Measurements from ENCODE around the gene SPAG16.

The SPAG16 gene

DNA sequence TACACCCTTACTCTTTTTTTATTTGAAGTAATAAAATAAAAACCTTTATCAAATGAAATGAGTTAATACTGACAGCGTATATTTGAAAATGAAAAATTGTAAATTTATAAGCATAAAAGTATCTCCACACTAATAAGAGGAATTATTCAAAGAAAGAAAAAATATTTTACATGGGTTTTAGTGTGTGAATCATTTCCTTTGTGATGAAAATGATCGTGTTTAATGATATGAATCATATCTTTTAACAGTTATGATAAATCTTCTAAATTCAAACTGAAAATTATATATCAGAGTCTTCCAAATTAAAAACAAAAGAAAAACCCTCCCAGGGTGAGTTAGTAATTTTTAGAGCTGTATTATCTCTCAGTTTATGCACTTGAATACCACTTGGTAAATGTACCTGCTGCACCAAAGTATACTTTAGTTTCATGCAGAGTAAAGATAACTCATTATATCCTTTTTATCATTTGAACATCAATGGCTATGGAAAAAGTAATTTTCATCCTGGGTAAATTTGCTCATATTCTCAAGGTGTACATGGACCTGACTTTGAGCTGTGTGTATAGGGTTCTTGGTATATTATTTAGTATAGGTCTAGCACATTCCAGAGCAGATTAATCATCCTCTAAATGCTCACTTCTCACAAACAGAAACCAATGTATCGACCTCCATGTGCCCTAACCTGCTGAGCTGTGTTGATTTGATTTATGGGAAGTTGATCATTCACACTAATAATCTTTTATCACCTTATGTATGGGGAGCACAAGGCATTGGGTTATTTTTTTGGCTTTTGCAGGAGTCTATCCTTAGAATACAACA, 1027.9 kb downstream of the SPAG16 start:
- DNase-seq: no peak

DNA sequence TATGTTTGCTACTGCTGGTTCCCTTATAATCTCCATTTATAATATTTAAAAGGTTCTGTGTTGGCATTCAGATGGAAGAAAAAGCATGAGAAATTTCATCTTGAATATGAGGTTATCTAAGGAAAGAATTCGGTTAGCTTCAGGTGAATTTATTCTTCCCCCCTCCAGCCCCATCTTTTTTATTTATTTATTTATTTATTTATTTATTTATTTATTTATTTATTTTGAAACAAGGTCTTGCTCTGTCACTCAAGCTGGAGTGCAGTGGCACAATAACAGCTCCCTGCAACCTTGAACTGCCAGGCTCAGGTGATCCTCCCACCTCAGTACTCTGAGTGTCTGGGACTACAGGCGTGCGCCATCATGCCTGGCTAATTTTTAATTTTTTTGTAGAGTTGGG, 1031.1 kb downstream of the SPAG16 start:
- DNase-seq: no peak

DNA sequence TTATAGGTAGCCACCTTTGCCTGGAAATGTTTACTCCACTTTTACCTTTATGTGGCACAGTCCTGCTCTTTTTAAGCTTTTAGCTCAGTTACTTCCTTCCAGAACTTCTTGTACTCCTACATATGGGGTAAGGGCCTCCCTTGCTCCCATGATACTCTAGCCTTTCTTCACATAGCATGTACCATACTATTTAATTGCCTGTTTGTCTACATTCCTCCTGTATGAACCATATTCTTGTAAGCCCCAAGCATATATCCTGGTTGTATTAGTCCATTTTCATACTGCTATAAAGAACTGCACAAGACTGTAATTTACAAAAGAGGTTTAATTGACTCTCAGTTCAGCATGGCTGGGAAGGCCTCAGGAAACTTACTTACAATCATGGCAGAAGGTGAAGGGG, 1035.9 kb downstream of the SPAG16 start:
- no peak for DNase-seq

DNA sequence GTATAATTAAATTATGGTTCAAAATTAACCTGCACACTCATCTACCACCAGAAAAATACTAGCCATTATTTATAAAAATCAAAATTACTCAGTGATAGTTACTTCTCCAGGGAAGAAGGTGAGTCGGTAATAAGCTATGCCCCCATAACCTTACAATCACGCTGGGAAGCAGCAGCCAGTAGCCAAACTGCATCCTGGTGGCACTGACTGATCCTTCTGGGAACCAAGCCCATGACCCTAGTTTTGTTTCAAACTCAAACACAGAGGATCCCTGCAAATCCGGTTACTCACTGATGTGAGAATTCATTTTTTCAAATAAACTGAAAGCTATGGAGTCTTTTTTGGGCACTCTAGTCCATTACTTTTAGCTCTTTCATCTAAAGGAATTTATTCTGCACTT, 1038.4 kb downstream of the SPAG16 start:
- DNase-seq: no peak

DNA sequence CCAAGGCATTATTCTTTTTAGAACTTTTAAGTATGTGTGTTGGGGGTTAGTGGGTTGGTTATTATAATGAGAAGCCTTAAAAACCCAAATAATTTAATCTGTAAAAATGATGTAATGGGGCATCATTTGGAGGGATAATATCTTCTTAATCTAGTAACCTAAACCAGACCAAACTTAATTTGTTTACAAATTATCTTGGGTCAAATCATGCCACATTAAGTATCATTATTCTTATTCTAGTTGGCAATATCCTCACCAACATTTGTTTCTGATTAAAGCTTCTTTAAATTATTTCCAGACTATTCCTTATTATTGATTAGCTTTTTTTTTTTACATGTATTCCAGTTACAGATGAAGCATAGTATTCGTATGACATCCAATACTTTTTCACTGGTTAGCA, 1041.1 kb downstream of the SPAG16 start:
- DNase-seq: no peak

DNA sequence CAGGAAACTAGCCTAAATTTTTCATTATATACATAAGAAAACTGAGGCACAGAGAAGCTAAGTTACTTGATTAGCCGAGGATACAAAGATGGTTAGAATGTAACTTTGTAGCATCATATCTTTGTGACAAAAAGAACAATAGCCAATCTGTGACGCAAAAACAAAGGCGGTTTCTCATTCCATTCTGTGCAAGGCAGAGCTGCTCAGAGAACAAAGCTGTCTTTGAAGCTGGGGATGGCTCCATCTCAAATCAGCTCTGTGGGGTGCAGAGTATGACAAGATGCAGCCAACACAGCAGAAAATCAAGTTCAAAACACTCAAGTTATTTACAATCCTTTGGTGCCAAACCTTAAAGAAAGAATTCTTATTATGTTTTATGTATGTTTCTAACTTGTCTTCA, 1044.7 kb downstream of the SPAG16 start:
- DNase-seq: no peak

DNA sequence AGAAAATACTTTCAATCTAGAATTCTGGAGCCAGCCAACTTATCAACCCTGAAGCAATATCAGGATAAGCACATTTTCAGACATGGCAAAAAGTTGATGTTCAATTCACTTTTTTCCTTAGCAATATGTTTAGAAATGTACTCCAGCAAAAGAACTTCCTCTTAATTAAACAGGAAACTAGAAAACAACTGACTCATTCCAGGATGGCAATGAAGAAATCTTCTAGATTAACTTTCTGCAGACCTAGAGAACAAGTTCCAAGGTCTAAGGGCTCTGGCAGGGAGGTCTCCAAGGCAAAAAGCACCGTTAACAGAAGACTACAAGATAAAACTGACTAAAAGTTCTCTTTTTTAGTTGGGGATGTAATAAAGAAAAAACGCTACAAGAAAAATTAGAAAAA, 1057.4 kb downstream of the SPAG16 start:
- DNase-seq: no peak

DNA sequence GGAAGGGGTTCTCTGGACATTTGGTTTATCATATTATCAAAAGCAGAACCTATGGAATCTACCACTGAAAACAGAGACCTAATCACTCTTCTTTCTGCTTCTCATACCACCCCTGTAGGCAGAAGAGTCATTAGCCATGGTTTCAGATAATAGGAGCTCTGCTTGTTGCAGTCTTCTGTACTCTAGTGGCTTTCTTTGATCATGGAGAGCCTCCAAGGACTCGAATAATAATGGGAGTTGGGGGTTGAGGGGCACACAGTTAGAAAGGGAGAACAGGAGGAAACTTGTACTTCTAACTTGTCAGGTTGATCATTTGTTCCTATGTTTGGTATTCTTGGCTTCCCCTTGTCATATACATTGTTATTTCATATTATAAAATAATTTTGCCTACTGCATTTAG, 1074.2 kb downstream of the SPAG16 start:
- DNase-seq: no peak

DNA sequence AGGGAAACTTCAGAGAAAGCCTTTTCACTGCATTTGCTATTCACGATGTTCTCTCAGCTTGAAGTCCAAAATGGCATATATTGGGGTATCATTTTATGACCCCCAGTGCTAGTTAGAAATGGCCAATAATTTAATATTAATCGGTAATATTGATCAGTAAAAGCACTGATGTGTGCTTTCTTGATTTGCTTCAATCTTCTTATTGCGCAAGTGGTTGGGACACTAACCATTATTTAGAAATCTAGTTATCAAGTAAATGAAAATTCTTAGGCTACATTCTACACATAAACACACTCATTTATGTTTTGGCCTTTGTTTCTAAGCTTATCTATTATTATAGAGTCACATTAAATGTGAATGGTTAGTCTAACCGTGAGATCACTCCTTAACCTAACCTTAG, 1076.9 kb downstream of the SPAG16 start:
- DNase-seq: no peak

DNA sequence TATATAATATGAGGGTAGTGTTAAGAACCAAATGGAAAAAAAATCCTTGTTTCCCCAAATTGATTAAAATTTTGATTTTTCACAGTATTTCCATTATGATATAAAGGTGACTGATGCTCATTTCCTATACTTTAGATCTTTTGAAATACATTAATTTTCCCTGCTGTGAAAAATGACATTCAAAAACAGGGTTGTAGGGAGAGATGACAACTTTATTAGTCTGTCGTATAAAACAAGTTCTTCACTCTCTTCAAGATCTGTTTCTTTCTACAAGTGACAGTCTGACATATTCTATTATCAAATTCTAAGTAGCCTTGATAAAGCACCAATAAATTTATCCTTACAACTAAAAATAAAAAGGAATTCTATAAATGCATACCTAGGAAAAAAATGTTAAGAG, 1081.3 kb downstream of the SPAG16 start:
- no peak for DNase-seq

DNA sequence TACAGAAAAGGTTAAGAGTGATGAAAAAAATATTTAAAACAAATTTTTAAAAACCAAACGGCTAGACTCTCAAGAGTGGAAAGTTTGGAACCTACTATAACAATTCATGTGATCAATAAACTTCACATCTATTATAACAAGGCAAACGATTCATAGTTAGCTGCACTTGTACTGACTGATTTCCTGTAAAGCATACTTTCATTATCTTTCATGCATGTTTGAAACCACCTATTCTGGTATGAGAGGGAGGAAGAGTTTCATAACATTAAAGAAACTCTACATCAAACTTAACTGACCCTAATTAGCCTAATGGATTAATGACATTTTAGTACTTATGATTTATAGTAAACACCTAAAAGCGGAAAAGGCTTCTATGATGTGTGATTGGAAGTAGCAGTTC, 1082.9 kb downstream of the SPAG16 start:
- no peak for DNase-seq

DNA sequence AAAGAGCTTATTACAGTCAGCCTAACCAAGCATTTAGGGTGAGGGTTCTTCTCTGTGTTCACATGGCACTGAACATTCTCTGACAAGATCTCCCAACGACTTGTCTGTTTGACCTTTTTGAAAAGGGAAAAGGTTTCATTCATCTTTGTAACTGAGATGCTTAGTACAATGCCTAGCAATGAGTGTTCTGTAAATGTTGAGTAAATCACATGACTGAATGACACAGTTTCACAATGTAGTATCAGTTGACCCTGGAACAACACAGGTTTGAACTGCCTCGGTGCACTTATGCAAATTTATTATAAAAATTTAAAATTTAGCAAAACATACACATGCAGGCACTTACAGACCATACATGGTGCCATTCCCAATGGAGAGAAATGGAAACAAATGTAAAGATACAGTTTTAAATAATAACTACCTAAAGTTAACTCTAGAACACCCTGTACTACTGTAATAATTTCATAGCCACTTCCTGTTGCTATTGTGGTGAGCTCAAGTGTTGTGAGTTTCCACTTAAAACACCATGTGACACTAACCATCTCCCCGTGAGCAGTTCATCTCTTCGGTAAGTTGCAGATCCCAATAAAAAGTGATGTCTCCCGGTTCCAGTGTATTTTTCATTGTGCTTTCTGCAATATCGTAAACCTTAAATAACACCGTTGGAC, 1092.5 kb downstream of the SPAG16 start:
- DNase-seq: no peak

DNA sequence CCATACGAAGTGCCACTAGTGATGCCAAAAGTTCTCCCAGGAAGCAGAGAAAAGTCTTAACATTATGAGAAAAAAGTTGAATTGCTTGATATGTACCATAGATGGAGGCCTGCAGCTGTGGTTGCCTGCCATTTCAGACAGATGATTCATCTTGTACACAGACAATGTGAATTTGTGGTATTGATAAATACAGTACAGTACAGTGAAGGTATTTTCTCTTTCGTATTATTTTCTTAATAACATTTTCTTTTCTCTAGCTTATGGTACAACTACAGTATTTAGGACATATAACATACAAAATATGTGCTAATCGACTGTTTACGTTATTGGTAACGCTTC, 1093.0 kb downstream of the SPAG16 start:
- DNase-seq: no peak

DNA sequence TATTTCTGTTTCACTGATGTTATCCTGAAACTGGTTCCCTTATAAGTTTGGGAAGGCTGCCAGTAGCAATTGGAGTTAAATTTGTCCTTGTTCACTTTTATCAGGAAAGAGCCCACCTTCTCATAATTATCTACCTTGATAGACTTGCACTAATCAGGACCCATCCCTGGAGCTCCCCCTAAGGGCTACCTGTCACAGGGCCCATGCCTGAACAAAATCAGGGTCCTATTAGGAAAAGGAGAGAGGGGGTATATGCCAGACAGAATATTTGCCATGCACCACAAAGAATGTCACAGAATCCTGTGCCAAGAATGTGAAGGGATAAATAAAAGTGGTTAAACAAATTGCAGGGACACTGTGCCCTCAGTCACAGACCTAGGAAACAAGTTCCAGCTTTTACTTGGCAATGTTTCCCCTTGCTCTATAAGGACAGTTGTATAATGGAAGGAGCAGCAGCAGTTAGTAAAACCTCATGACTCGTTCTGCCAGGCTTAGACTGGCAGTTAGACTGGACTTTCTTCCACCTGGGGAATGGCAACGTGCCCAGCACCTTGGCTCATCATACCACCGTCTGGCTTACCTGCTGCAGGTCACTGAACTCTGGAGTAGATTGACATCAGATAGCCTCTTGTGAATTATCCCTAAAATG, 1094.3 kb downstream of the SPAG16 start:
- no peak for DNase-seq

DNA sequence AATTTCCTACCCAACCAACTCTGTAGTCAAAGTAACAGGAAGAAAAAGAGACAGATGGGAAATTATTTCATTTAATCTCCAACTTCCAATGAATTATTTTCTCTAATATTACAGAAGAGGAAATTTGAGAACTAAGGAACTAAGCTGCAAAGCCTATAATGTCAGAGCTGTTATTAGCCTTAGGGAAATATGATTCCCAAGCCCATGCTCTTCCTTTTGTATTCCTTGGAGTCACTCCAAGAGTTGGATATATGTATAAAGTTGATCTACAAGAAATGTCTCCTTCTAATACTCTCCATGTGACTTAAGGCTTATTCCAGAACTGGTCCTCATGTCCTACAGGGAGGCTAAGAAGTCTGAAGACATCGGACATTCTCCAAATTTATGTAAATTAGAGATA, 1095.0 kb downstream of the SPAG16 start:
- no peak for DNase-seq

DNA sequence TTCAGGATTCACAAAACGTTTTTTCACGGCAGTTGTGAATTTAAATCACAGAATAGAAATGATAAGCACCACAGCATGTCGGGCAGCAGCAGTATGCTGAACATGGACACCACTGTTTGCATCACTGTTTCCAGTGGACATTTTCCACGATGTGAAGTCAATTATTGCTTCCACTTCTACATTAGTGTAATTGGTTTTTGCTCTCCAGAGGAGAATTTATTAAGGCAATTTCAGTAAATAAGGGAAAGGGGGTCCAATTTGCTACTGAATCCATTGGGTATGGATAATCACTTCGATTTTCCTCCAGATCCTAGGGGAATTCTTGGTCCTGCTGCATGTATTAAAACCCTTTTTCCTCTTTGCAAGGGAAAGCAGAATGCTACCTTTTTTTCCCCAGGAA, 1096.4 kb downstream of the SPAG16 start:
- DNase-seq: no peak

DNA sequence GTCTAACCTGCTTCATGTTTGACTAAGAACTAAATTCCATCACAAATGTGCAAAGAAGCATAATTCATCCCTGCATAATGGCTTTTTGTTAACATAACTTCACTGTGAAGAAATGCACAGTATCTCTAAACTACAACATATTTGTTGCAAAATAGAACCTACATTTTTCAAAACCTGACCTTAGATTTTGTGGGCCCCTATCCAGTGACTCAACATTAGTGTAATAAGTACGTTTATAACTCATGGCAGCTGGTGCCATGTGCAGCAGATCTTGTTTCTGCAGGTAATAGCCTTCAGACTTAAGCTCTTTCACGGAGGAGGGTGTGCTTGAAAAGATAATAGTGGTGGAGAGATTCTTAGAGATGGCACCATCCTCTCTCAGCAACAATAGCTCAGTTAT, 1098.0 kb downstream of the SPAG16 start:
- no peak for DNase-seq

DNA sequence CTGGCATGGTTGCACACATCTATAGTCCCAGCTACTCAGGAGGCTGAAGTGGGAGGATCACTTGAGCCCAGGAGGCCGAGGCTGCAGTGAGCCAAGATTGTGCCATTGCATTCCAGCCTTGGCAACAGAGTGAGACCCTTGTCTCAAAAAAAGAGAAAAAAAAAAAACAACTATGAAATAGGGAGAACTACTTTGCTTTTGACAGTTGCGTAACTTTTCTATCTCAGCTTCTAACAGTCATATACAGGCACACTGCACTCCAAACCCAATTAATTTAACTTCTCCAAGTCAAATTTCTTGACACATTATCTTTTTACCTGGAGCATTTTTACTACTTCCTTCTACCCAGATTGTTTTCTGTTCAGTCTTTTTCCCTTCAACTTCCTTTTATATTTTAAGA, 1102.5 kb downstream of the SPAG16 start:
- DNase-seq: no peak

DNA sequence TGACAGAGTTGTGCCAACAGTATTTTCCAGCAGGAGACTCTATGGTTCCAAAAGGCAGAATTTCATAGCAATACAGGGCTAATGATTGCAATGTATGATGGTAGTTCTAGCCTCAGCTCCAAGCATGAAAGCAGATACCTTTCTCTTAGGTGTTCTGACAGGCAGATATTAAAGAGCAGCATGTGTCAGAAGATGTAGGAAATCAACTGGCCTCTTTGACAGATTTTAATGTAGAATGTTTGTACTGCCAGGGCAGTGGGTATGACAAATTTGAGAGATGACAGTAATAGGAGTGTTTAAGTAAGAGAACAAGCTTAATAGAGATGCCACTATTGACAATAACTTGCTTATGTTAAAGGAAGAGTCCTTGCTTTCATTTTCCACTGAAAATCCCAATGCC, 1105.1 kb downstream of the SPAG16 start:
- no peak for DNase-seq

DNA sequence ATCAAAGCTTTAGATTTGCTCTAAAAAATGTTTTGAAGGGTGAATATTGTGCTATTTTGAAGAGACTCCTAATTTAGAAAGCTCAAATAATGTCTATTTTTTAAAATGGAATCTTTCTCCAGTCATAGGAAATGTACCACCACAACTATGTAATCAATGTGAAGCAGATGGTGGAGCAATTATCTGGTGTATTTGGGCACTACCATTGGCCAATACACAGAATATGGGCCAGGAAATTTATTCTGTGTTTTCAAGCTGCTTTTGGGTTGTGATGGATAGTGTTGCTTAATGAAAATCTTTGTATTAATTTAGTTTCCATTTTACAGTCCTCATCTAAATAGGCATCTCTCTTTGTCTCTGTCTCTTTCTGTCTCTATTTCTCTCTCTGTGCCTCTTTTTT, 1109.5 kb downstream of the SPAG16 start:
- DNase-seq: no peak

DNA sequence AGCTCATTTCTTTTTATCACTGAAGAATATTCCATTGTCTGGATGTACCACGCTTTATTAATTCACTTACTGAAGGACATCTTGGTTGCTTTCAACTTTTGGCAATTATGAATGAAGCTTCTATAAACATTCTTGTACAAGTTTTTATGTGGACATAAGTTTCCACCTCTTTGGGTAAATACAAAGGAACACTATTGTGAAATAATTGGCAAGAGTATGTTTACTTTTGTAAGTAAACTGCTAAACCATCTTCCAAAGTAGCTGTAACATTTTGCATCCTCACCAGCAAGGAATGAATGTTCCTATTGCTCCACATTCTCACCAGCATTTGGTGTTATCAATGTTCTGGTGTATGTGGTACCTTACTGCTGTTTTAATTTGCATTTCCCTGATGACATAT, 1110.8 kb downstream of the SPAG16 start:
- DNase-seq: no peak

DNA sequence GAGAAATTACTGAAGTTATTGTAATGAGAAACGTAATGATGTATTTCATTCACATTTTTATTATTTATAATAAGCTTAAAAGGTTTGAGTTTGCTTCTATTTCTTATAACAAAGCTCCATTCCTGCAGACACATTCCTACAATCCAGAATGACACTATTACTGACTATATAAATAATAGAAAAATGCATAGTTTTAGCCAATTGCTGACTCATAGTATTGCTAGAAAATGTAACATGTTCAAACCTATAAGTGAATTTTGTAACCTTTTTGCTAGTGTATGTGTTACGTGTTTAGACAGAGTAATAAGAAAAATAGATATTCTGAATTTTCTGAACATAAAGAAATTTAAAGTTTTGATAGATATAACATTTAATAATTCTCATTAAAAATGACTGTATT, 1117.3 kb downstream of the SPAG16 start:
- no peak for DNase-seq

DNA sequence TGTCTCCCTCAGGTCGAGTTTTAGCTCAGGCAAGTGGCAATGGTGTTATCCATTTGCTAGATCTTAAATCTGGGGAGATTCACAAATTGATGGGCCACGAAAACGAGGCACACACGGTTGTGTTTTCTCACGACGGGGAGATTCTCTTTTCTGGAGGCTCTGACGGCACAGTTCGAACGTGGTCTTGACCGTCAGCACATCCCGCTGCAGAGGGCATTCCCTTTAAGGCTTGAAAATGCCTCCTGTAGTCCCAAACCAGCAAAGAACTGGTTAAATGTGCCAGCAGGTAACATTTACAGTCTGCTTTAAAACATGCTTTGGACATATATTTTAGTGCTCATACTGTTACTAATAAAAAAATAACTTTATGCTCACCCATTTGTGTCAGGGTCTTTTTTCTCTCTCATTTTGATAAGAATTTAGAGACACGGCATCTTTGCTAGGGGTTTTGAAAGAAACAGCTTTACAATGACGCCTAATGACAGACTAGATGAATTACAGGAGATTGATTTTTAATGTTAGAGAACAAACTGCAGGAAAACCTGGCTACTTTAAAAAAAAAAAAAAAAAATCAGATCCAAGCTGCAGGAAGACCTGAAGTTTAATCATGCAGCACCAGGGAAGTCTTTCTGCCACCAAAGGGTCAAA, 1126.0 kb downstream of the SPAG16 start:
- DNase-seq: no peak

Measured in activated T-cell treated with anti-CD3 and anti-CD28 coated beads for 4 hours (primary cell).